GM12891 (cell line): ENCODE data around the gene UCP1.

Source experiments
- POLR2A ChIP-seq: IDR thresholded peaks from 2 replicates; pipeline ENCODE4 v1.6.1; 2011; ENCODE audit warnings: low read depth, low read length, control low read depth
- POLR2AphosphoS5 ChIP-seq: IDR thresholded peaks from 2 replicates; pipeline ENCODE4 v1.6.1; 2011; ENCODE audit warnings: low read depth, low read length, control low read depth
- TAF1 ChIP-seq: IDR thresholded peaks from 2 replicates; pipeline ENCODE4 v1.6.1; 2011; ENCODE audit warnings: low read depth, low read length, control low read depth

GRCh38 chr4:140568507-140569306 is at the start of gene UCP1:
- TF ChIP-seq POLR2A = no peak
- no peak for TF ChIP-seq POLR2AphosphoS5
- TF ChIP-seq TAF1 = no peak
